K562 (cell line): ENCODE results near the gene PDZD8. TPM values are rescaled to one million over a fixed set of nuclear protein-coding genes. Genes with fewer than 3 reads are reported as not detected.

ENCODE experiments used
- CHD1 ChIP-seq: fragments of 200-600 bp; sonication (generic); IDR thresholded peaks from one replicate; pipeline ENCODE4 v1.6.1; 2012; ENCODE audit warnings: mild to moderate bottlenecking, moderate library complexity, low read length, inconsistent platforms
- DIDO1 ChIP-seq: fragments of 450-650 bp; IDR thresholded peaks from 2 replicates; pipeline ENCODE4 v1.6.1; 2016; ENCODE audit warnings: low read depth, missing biosample characterization, missing genetic modification characterization
- ESRRB ChIP-seq: fragments of 250-450 bp; sonication (Bioruptor Pico); IDR thresholded peaks from 2 replicates; pipeline ENCODE4 v1.5.0; 2020; ENCODE audit warnings: mild to moderate bottlenecking, moderate library complexity, borderline replicate concordance
- HIVEP1 ChIP-seq: fragments of 250-450 bp; sonication (Bioruptor Pico); IDR thresholded peaks from 2 replicates; pipeline ENCODE4 v1.4.0; 2020; ENCODE audit warnings: mild to moderate bottlenecking
- MCM2 ChIP-seq: fragments of 450-650 bp; IDR thresholded peaks from 2 replicates; pipeline ENCODE4 v1.6.1; 2017; ENCODE audit warnings: low read depth, mild to moderate bottlenecking
- NUFIP1 ChIP-seq: fragments of 450-650 bp; IDR thresholded peaks from 2 replicates; pipeline ENCODE4 v1.6.1; 2018; ENCODE audit not compliant: partially characterized antibody
- OTX1 ChIP-seq: fragments of 450-650 bp; formaldehyde crosslinking; IDR thresholded peaks from 2 replicates; pipeline ENCODE4 v1.4.0; 2022; ENCODE audit warnings: mild to moderate bottlenecking
- PTRF ChIP-seq: fragments of 450-650 bp; IDR thresholded peaks from 2 replicates; pipeline ENCODE4 v1.6.1; 2016; ENCODE audit warnings: mild to moderate bottlenecking, missing genetic modification characterization, missing compliant biosample characterization
- SETDB1 ChIP-seq: IDR thresholded peaks from one replicate; pipeline ENCODE4 v1.6.1; 2012; ENCODE audit warnings: low read length, control low read depth, inconsistent platforms
- SRSF3 ChIP-seq: fragments of 200-400 bp; formaldehyde crosslinking; IDR thresholded peaks from 2 replicates; pipeline ENCODE4 v1.6.1; 2016; ENCODE audit warnings: mild to moderate bottlenecking, low read length, moderate library complexity; ENCODE audit not compliant: insufficient read depth
- TCF7 ChIP-seq: sonication (generic); IDR thresholded peaks from 2 replicates; pipeline ENCODE4 v1.6.1; 2016; ENCODE audit warnings: antibody characterized with exemption, borderline replicate concordance
- ZNF124 ChIP-seq: sonication (generic); formaldehyde crosslinking; IDR thresholded peaks from 2 replicates; pipeline ENCODE4 v1.8.1; 2022; ENCODE audit warnings: missing genetic modification reagents
- ZNF184 ChIP-seq: sonication (generic); formaldehyde crosslinking; IDR thresholded peaks from 2 replicates; pipeline ENCODE4 v1.5.0; 2020; ENCODE audit warnings: missing genetic modification reagents
- ZNF408 ChIP-seq: fragments of 250-450 bp; sonication (Bioruptor Pico); IDR thresholded peaks from 2 replicates; pipeline ENCODE4 v1.4.0; 2020; ENCODE audit warnings: low read depth, mild to moderate bottlenecking, moderate library complexity
- ZNF586 ChIP-seq: fragments of 450-650 bp; formaldehyde crosslinking; conservative IDR thresholded peaks from 2 replicates; pipeline ENCODE4 v1.4.0; 2020; ENCODE audit warnings: mild to moderate bottlenecking, moderate library complexity
- polyA plus RNA-seq, 8 experiments: library from polyadenylated mRNA; depleted of rRNA in 4 of 8; stranded (reverse) in 5 of 8; unstranded in 3 of 8; fragments of >200 nt; fragmentation: Nextera tagmentation in 2 of 8; fragmentation: Illumina TruSeq in 1 of 8; extraction: Ambion mirVana in 2 of 8; extraction: Trizol in 1 of 8; gene quantifications; 2 replicates each; pipeline versions ENCODE4 v1.2.1 to v1.2.3, GENCODE V29; 2011 to 2014; ENCODE audit warnings: inconsistent platforms in 1 of 8, missing spikeins in 1 of 8
- total RNA-seq, 7 experiments: library from RNA; depleted of rRNA in 6 of 7; stranded (reverse); fragments of >200 nt in 6 of 7; fragmentation: Illumina TruSeq in 2 of 7; extraction: Trizol in 2 of 7; gene quantifications; 2 replicates each; pipeline versions ENCODE4 v1.2.1 to v1.2.3, GENCODE V29; 2011 to 2021; ENCODE audit warnings: low replicate concordance in 1 of 7
- TF ChIP-seq, protein P1 (sequence below), 3 experiments: fragments of 200-800 bp in 1 of 3; fragments of 250-450 bp in 1 of 3; fragments of 450-650 bp in 1 of 3; sonication (Bioruptor Pico) in 1 of 3; sonication (Bioruptor generic) in 1 of 3; formaldehyde crosslinking in 1 of 3; IDR thresholded peaks; 2 replicates each; pipeline versions ENCODE4 v1.6.1 to v1.8.0; 2016 to 2022; ENCODE audit warnings: mild to moderate bottlenecking in 2 of 3, missing genetic modification characterization in 2 of 3, missing compliant biosample characterization in 1 of 3, moderate library complexity in 1 of 3
- TF ChIP-seq, protein P2 (sequence below), 2 experiments: fragments of 450-650 bp in 1 of 2; IDR thresholded peaks; 2 replicates each; pipeline ENCODE4 v1.6.1; 2011 to 2017; ENCODE audit warnings: low read depth in 2 of 2, antibody characterized with exemption in 1 of 2, borderline replicate concordance in 1 of 2, low read length in 1 of 2, mild to moderate bottlenecking in 1 of 2, mixed read lengths in 1 of 2; ENCODE audit not compliant: control insufficient read depth in 1 of 2
- TF ChIP-seq, protein P3 (sequence below): fragments of 250-450 bp; sonication (Bioruptor Pico); IDR thresholded peaks from 2 replicates; pipeline ENCODE4 v1.9.0; 2021; ENCODE audit warnings: mild to moderate bottlenecking
- TF ChIP-seq, protein P4 (sequence below): fragments of 450-650 bp; IDR thresholded peaks from 2 replicates; pipeline ENCODE4 v1.7.0; 2016; ENCODE audit warnings: borderline replicate concordance

Gene PDZD8
- total and polyA plus RNA-seq, 9 of the 15 experiments (the other 6 are each of a cell fraction or from before 2014, with no cell fraction given) = 5.5 to 53.4 (median 36.8) TPM

DNA sequence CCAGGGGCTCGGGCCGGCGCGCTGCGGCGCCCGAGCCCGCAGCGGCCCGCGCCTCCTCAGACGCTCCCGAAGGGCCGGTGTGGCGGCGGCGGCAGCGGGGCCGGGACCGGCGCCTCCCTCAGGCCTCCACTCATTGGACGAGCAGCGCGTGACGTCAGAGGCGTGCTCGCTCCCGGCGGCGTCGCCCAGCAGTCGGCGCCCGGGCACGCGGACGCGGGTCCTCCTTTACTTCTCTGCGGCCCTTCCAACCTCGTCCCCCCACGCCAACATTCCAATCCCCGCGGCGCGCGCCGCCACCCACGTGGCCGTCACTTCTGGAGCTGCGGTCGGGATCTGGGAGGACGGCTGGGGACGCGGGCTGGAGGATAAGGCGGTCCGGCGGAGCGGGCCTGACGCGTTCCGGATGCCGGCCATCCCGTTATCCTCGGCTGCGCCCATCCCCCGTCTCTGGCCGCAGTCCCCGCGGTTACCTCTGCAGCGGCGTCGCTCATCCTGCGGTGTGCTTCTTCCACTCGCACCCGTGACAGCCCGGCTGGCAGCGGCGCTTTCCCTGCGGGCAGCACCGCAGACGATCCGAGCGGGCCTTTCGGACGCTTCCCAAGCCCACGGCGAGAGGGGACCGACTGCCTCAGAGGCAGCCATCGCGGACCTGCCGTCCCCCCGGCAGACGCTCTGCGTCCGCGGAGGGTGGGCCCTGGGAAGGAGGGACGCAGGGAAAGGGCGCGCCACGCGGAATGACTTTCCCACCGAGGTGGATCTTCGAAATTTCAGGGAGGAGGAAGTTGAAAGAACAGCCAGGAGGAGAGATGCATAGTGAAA, at the start of gene PDZD8 (continued):
- TF ChIP-seq, protein P1, sequence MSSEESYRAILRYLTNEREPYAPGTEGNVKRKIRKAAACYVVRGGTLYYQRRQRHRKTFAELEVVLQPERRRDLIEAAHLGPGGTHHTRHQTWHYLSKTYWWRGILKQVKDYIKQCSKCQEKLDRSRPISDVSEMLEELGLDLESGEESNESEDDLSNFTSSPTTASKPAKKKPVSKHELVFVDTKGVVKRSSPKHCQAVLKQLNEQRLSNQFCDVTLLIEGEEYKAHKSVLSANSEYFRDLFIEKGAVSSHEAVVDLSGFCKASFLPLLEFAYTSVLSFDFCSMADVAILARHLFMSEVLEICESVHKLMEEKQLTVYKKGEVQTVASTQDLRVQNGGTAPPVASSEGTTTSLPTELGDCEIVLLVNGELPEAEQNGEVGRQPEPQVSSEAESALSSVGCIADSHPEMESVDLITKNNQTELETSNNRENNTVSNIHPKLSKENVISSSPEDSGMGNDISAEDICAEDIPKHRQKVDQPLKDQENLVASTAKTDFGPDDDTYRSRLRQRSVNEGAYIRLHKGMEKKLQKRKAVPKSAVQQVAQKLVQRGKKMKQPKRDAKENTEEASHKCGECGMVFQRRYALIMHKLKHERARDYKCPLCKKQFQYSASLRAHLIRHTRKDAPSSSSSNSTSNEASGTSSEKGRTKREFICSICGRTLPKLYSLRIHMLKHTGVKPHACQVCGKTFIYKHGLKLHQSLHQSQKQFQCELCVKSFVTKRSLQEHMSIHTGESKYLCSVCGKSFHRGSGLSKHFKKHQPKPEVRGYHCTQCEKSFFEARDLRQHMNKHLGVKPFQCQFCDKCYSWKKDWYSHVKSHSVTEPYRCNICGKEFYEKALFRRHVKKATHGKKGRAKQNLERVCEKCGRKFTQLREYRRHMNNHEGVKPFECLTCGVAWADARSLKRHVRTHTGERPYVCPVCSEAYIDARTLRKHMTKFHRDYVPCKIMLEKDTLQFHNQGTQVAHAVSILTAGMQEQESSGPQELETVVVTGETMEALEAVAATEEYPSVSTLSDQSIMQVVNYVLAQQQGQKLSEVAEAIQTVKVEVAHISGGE (CRISPR knock-in tag; IDR thresholded peaks at IDR 0.05) = 0 out of 6 replicates have a peak, but pooled peaks of 1 of the 3 experiments have one; percentile 38
- TF ChIP-seq MCM2 = no peak
- no peak for TF ChIP-seq ESRRB
- TF ChIP-seq ZNF586 (CRISPR knock-in tag) = no peak
- TF ChIP-seq NUFIP1 = no peak
- no peak for TF ChIP-seq CHD1
- no peak for TF ChIP-seq SRSF3
- TF ChIP-seq SETDB1 = no peak
- TF ChIP-seq TCF7 = no peak
- no peak for TF ChIP-seq PTRF (tag)
- no peak for TF ChIP-seq HIVEP1 (CRISPR knock-in tag)
- TF ChIP-seq, protein P2, sequence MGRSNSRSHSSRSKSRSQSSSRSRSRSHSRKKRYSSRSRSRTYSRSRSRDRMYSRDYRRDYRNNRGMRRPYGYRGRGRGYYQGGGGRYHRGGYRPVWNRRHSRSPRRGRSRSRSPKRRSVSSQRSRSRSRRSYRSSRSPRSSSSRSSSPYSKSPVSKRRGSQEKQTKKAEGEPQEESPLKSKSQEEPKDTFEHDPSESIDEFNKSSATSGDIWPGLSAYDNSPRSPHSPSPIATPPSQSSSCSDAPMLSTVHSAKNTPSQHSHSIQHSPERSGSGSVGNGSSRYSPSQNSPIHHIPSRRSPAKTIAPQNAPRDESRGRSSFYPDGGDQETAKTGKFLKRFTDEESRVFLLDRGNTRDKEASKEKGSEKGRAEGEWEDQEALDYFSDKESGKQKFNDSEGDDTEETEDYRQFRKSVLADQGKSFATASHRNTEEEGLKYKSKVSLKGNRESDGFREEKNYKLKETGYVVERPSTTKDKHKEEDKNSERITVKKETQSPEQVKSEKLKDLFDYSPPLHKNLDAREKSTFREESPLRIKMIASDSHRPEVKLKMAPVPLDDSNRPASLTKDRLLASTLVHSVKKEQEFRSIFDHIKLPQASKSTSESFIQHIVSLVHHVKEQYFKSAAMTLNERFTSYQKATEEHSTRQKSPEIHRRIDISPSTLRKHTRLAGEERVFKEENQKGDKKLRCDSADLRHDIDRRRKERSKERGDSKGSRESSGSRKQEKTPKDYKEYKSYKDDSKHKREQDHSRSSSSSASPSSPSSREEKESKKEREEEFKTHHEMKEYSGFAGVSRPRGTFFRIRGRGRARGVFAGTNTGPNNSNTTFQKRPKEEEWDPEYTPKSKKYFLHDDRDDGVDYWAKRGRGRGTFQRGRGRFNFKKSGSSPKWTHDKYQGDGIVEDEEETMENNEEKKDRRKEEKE (IDR thresholded peaks at IDR 0.05; ENCODE audit: borderline replicate concordance in 1 of 2, control insufficient read depth in 1 of 2, low read depth in 2 of 2, low read length in 1 of 2) = no peak
- TF ChIP-seq ZNF184 (CRISPR knock-in tag) = no peak
- no peak for TF ChIP-seq OTX1 (CRISPR knock-in tag)
- no peak for TF ChIP-seq ZNF408 (CRISPR knock-in tag)
- TF ChIP-seq DIDO1 (tag) = no peak
- TF ChIP-seq, protein P3, sequence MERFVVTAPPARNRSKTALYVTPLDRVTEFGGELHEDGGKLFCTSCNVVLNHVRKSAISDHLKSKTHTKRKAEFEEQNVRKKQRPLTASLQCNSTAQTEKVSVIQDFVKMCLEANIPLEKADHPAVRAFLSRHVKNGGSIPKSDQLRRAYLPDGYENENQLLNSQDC (CRISPR knock-in tag) = no peak
- TF ChIP-seq, protein P4, sequence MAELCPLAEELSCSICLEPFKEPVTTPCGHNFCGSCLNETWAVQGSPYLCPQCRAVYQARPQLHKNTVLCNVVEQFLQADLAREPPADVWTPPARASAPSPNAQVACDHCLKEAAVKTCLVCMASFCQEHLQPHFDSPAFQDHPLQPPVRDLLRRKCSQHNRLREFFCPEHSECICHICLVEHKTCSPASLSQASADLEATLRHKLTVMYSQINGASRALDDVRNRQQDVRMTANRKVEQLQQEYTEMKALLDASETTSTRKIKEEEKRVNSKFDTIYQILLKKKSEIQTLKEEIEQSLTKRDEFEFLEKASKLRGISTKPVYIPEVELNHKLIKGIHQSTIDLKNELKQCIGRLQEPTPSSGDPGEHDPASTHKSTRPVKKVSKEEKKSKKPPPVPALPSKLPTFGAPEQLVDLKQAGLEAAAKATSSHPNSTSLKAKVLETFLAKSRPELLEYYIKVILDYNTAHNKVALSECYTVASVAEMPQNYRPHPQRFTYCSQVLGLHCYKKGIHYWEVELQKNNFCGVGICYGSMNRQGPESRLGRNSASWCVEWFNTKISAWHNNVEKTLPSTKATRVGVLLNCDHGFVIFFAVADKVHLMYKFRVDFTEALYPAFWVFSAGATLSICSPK = no peak
- TF ChIP-seq ZNF124 = no peak
